PFSK-1 (cell line): ENCODE results near the gene LDAH. TPM values are rescaled to one million over a fixed set of nuclear protein-coding genes. Genes with fewer than 3 reads are reported as not detected.

Experiments used
- FOXP2 ChIP-seq: optimal IDR thresholded peaks from 2 replicates; pipeline ENCODE3; 2011; ENCODE audit warnings: borderline replicate concordance, control low read depth, inconsistent platforms; ENCODE audit not compliant: insufficient read depth; ENCODE audit errors: extremely low read length, extremely low read depth
- POLR2AphosphoS5 ChIP-seq: IDR thresholded peaks from 2 replicates; pipeline ENCODE4 v1.6.1; 2012; ENCODE audit warnings: low read depth, mild to moderate bottlenecking, control low read depth, low read length, moderate library complexity
- REST ChIP-seq, 2 experiments: IDR thresholded peaks; 2 replicates each; pipeline versions ENCODE4 v1.6.1 to v1.8.0; 2011 to 2012; ENCODE audit warnings: low read depth in 2 of 2, low read length in 2 of 2, control low read depth in 1 of 2, inconsistent platforms in 1 of 2, mild to moderate bottlenecking in 1 of 2, moderate library complexity in 1 of 2; ENCODE audit not compliant: insufficient read depth in 1 of 2
- SIN3A ChIP-seq: IDR thresholded peaks from 2 replicates; pipeline ENCODE4 v1.6.1; 2012; ENCODE audit warnings: mild to moderate bottlenecking, low read length, moderate library complexity, borderline replicate concordance; ENCODE audit not compliant: insufficient read depth
- TAF1 ChIP-seq: IDR thresholded peaks from 2 replicates; pipeline ENCODE4 v1.6.1; 2012; ENCODE audit warnings: low read length, control low read depth, borderline replicate concordance; ENCODE audit not compliant: insufficient read depth
- polyA plus RNA-seq: library from polyadenylated mRNA; unstranded; fragments of >200 nt; gene quantifications from one replicate; pipeline ENCODE4 v1.2.1, GENCODE V29; 2012; ENCODE audit warnings: low read depth, missing spikeins; ENCODE audit not compliant: insufficient read length

The LDAH gene
- 7.7 TPM for polyA plus RNA-seq

GRCh38 chr2:20822535-20823490 is at the start of gene LDAH:
Gene LDAH, minus strand, starts transcription at chr2:20823101. Its CDS starts 21,638 bp downstream, at chr2:20801463.
- TF ChIP-seq TAF1 (peak; percentile 80; the same call in 1 of the 2 replicates), FOXP2 (peak; percentile 84), REST (IDR thresholded peaks at IDR 0.05; ENCODE audit: insufficient read depth in 1 of 2, low read depth in 2 of 2, low read length in 2 of 2) (no peak), POLR2AphosphoS5 (peak; percentile 96), SIN3A (no peak)

- TF ChIP-seq POLR2AphosphoS5 (no peak), SIN3A (no peak), REST (IDR thresholded peaks at IDR 0.05; ENCODE audit: insufficient read depth in 1 of 2, low read depth in 2 of 2, low read length in 2 of 2) (no peak), TAF1 (no peak), FOXP2 (no peak)
Measured at GRCh38 chr2:20868377-20868776, 45.5 kb upstream of the LDAH start.

GRCh38 chr2:20862850-20863249 is 39.9 kb upstream of the LDAH start:
- TF ChIP-seq TAF1 (no peak), REST (IDR thresholded peaks at IDR 0.05; ENCODE audit: insufficient read depth in 1 of 2, low read depth in 2 of 2, low read length in 2 of 2) (no peak), FOXP2 (no peak), POLR2AphosphoS5 (no peak), SIN3A (no peak)

- TF ChIP-seq REST (IDR thresholded peaks at IDR 0.05; ENCODE audit: insufficient read depth in 1 of 2, low read depth in 2 of 2, low read length in 2 of 2) (no peak), SIN3A (no peak), POLR2AphosphoS5 (no peak), FOXP2 (no peak), TAF1 (no peak)
Measured at GRCh38 chr2:20855456-20855855, 32.6 kb upstream of the LDAH start.
